Osteoblast (primary cell): Measurements from ENCODE around the gene CCDC30. TPM values are rescaled to one million over a fixed set of nuclear protein-coding genes. Genes with fewer than 3 reads are reported as not detected.

Source experiments
- DNase-seq: peaks from one replicate; pipeline ENCODE4 v3.0.0; 2011; ENCODE audit warnings: low spot score, mixed read lengths; ENCODE audit not compliant: insufficient read length; ENCODE audit errors: missing footprints
- H2AFZ ChIP-seq: 2 replicates; pipeline ENCODE4 v1.6.0; 2011; ENCODE audit warnings: mild to moderate bottlenecking, low read length
- H3K27ac ChIP-seq: 2 replicates; pipeline ENCODE4 v1.5.1; 2011; ENCODE audit warnings: mild to moderate bottlenecking, low read depth, low read length, moderate library complexity
- H3K27me3 ChIP-seq: 2 replicates; pipeline ENCODE4 v1.6.0; 2012; ENCODE audit warnings: mild to moderate bottlenecking, control low read depth, inconsistent platforms, low read length, moderate library complexity; ENCODE audit not compliant: insufficient read depth
- H3K36me3 ChIP-seq: 2 replicates; pipeline ENCODE4 v1.5.1; 2011; ENCODE audit warnings: mild to moderate bottlenecking, low read length, control low read depth, moderate library complexity; ENCODE audit not compliant: insufficient read depth
- H3K4me1 ChIP-seq: 2 replicates; pipeline ENCODE4 v1.5.1; 2011; ENCODE audit warnings: mild to moderate bottlenecking, low read length, control low read depth, moderate library complexity; ENCODE audit not compliant: insufficient read depth
- H3K4me2 ChIP-seq: 2 replicates; pipeline ENCODE4 v1.6.0; 2011; ENCODE audit warnings: mild to moderate bottlenecking, low read length; ENCODE audit not compliant: insufficient read depth
- H3K4me3 ChIP-seq: fragments of 200-600 bp; sonication (generic); 3 replicates; pipeline ENCODE4 v1.5.1; 2012; ENCODE audit warnings: mild to moderate bottlenecking, low read length, inconsistent platforms; ENCODE audit not compliant: insufficient read depth
- H3K79me2 ChIP-seq: 2 replicates; pipeline ENCODE4 v1.6.0; 2012; ENCODE audit warnings: mild to moderate bottlenecking, low read length, control low read depth, inconsistent platforms; ENCODE audit not compliant: insufficient read depth
- H3K9me3 ChIP-seq: 2 replicates; pipeline ENCODE4 v1.5.1; 2011; ENCODE audit warnings: low read depth, low read length, control low read depth
- H4K20me1 ChIP-seq: 2 replicates; pipeline ENCODE4 v1.6.0; 2012; ENCODE audit warnings: mild to moderate bottlenecking, low read length, control low read depth; ENCODE audit not compliant: insufficient read depth
- total RNA-seq: library from RNA; depleted of rRNA; stranded (reverse); fragments of >200 nt; gene quantifications from 2 replicates; pipeline ENCODE4 v1.2.3, GENCODE V29; 2012
- TF ChIP-seq, protein P1 (sequence below): IDR thresholded peaks from 2 replicates; pipeline ENCODE4 v1.5.1; 2011; ENCODE audit warnings: mild to moderate bottlenecking, low read depth, low read length, moderate library complexity; ENCODE audit errors: extremely low read depth

CCDC30 gene
- total RNA-seq, 1 donor: 4.0 TPM

- no peaks in the 10 kb centered on the region for H4K20me1 ChIP-seq
- H3K27ac ChIP-seq: no peak overlapping the region
- no peak for DNase-seq
- H3K27me3 ChIP-seq: no peaks in the 10 kb centered on the region
- no peak overlapping the region for H2AFZ ChIP-seq
- H3K36me3 ChIP-seq: no peaks in the 10 kb centered on the region
- no peak overlapping the region for H3K4me2 ChIP-seq
- TF ChIP-seq, protein P1, sequence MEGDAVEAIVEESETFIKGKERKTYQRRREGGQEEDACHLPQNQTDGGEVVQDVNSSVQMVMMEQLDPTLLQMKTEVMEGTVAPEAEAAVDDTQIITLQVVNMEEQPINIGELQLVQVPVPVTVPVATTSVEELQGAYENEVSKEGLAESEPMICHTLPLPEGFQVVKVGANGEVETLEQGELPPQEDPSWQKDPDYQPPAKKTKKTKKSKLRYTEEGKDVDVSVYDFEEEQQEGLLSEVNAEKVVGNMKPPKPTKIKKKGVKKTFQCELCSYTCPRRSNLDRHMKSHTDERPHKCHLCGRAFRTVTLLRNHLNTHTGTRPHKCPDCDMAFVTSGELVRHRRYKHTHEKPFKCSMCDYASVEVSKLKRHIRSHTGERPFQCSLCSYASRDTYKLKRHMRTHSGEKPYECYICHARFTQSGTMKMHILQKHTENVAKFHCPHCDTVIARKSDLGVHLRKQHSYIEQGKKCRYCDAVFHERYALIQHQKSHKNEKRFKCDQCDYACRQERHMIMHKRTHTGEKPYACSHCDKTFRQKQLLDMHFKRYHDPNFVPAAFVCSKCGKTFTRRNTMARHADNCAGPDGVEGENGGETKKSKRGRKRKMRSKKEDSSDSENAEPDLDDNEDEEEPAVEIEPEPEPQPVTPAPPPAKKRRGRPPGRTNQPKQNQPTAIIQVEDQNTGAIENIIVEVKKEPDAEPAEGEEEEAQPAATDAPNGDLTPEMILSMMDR: no peak
- H3K4me1 ChIP-seq: peaks cover 6% of the 10 kb centered on the region
- H3K9me3 ChIP-seq: no peaks in the 10 kb centered on the region
- H3K79me2 ChIP-seq: no peaks in the 10 kb centered on the region
- no peak overlapping the region for H3K4me3 ChIP-seq
Measured at GRCh38 chr1:42434340-42434739, 28.7 kb upstream of the CCDC30 start.

DNA sequence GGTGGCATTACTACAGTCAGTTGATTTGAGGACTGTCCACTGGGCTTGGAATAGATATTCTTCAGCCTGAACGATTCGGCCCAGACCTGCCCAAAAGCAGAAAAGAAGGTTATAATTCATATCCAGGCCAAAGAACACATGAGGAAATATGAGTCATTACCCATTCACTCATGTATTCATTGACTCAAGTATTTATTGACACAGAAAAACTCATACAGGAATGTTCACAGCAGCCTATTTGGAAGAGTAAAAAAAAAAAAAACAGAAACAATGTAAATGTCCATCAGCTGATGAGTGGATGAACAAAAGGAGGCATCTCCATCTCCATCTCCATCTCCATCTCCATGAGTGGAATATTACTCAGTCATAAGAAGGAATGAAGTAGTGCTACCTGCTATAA, 23.1 kb upstream of the CCDC30 start:
- H3K4me1 ChIP-seq: peaks cover 5% of the 10 kb centered on the region
- H3K27me3 ChIP-seq: no peaks in the 10 kb centered on the region
- no peak overlapping the region for H3K27ac ChIP-seq
- no peaks in the 10 kb centered on the region for H3K79me2 ChIP-seq
- no peak overlapping the region for H2AFZ ChIP-seq
- no peaks in the 10 kb centered on the region for H3K36me3 ChIP-seq
- H3K9me3 ChIP-seq: no peaks in the 10 kb centered on the region
- H3K4me2 ChIP-seq: no peak overlapping the region
- no peak overlapping the region for H3K4me3 ChIP-seq
- peak; percentile 93 for DNase-seq
- no peaks in the 10 kb centered on the region for H4K20me1 ChIP-seq
- TF ChIP-seq, protein P1: no peak

- H3K79me2 ChIP-seq: no peaks in the 10 kb centered on the region
- H3K27me3 ChIP-seq: no peaks in the 10 kb centered on the region
- no peak overlapping the region for H3K27ac ChIP-seq
- TF ChIP-seq, protein P1: no peak
- DNase-seq: no peak
- no peak overlapping the region for H3K4me3 ChIP-seq
- H4K20me1 ChIP-seq: no peaks in the 10 kb centered on the region
- no peaks in the 10 kb centered on the region for H3K9me3 ChIP-seq
- no peaks in the 10 kb centered on the region for H3K36me3 ChIP-seq
- H2AFZ ChIP-seq: no peak overlapping the region
- peaks cover 5% of the 10 kb centered on the region for H3K4me1 ChIP-seq
- no peak overlapping the region for H3K4me2 ChIP-seq
Measured at GRCh38 chr1:42442662-42443061, 20.4 kb upstream of the CCDC30 start.

GRCh38 chr1:42449256-42449655, 13.8 kb upstream of the CCDC30 start:
- DNase-seq: no peak
- TF ChIP-seq, protein P1: no peak

More at GRCh38 chr1:42449256-42449655, 13.8 kb upstream of the CCDC30 start:
- no peaks in the 10 kb centered on the region for H3K79me2 ChIP-seq
- no peaks in the 10 kb centered on the region for H3K27me3 ChIP-seq
- no peaks in the 10 kb centered on the region for H3K36me3 ChIP-seq
- no peak overlapping the region for H3K4me2 ChIP-seq
- H4K20me1 ChIP-seq: no peaks in the 10 kb centered on the region
- H3K27ac ChIP-seq: no peak overlapping the region
- H3K9me3 ChIP-seq: no peaks in the 10 kb centered on the region
- H3K4me1 ChIP-seq: no peaks in the 10 kb centered on the region
- no peak overlapping the region for H2AFZ ChIP-seq
- H3K4me3 ChIP-seq: no peak overlapping the region
